Frontal cortex (tissue), 4 donors: ENCODE data around the gene ZNF496. TPM values are rescaled to one million over a fixed set of nuclear protein-coding genes. Genes with fewer than 3 reads are reported as not detected.
"Not testable (repeated sequence)": the region's sequence is repeated elsewhere in the genome, so short reads cannot be mapped to it uniquely, and the experiment has no call there.

Experiments
- DNase-seq, 2 donors: peaks; one replicate each; pipeline ENCODE4 v3.0.0; 2012; ENCODE audit warnings: low spot score in 2 of 2
- FAIRE-seq: peaks from 2 replicates; lab custom pipeline; 2012; peaks lifted over from hg19 to GRCh38; lab: Jason Lieb, UNC
- total RNA-seq: library from RNA; depleted of rRNA; stranded (reverse); fragments of >200 nt; gene quantifications from one replicate; pipeline ENCODE4 v1.2.3, GENCODE V29; 2014
- donor health status: control.
- donor health status: control.
- donor health status: control.

Gene ZNF496
- total RNA-seq, 1 donor from 2014 or later = 13.9 TPM

- FAIRE-seq = no peak
- no peak for DNase-seq
Measured at GRCh38 chr1:247360116-247360898, 28.6 kb upstream of the ZNF496 start.

DNA sequence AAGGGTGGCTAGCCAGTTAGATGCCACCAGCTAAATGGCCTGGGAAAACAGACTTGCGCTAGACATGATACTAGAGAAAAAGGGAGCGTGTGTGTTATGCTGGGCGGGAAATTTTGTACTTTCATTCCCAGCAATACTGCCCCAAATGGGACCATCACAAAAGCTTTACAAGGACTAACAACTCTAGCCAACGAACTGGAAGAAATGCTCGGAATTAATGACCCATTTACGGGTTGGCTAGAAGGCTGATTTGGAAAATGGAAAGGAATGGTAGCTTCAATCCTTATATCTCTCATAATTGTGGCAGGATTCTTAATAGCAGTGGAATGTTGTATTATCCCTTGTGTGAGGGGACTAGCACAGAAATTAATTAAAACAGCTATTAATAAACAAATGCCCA lies 27.9 kb upstream of the ZNF496 start:
- FAIRE-seq (no peak), DNase-seq (no peak)

- FAIRE-seq = no peak
Measured at GRCh38 chr1:247358920-247359319, 27.3 kb upstream of the ZNF496 start.

GRCh38 chr1:247357781-247358211 lies 26.1 kb upstream of the ZNF496 start:
- FAIRE-seq = no peak
- no peak for DNase-seq

More at GRCh38 chr1:247358920-247359319, 27.3 kb upstream of the ZNF496 start:
- no peak for DNase-seq

DNA sequence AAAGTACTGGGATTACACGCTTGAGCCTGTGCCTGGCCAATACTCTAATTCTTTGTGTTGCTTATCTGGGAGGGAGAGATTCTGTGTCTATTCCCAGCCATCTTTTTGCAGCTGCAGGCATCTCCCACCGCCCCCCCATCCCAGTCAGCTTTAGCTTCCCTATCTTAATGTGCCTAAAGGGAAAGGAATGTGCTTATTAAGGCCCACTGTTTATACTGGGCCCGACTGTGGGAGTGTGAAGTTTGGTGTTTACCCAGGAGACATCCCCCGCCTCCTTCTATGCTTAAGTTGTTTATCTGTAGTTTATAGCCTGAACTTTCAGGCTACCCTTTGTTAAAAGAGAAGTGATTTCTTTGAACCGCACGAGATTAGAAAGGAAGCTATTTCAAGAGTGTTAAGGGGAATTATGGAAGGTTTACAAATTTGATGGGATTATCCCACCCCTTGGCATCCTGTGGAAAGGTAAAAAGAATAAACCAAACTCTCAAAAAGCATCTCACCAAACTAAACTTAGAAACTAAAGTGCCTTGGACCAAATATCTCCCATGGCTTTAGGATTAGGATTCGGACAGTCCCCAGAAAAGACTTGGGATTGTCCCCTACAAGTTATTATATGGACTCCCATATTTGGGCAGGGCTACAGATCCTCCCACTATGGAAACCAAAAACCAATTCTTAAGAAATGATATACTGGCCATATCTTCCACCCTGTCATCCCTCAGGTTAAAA lies 25.5 kb upstream of the ZNF496 start:
- DNase-seq (no peak), FAIRE-seq (no peak)

GRCh38 chr1:247355160-247355559 lies 23.5 kb upstream of the ZNF496 start:
- not testable (repeated sequence) for FAIRE-seq, DNase-seq

- DNase-seq (no peak), FAIRE-seq (no peak)
Measured at GRCh38 chr1:247352175-247352574, 20.5 kb upstream of the ZNF496 start.

- no peak for DNase-seq
- no peak for FAIRE-seq
Measured at GRCh38 chr1:247350587-247350986, 18.9 kb upstream of the ZNF496 start.

- DNase-seq (no peak), FAIRE-seq (no peak)
Measured at GRCh38 chr1:247347477-247348222, 16.0 kb upstream of the ZNF496 start.

GRCh38 chr1:247345881-247346280 lies 14.2 kb upstream of the ZNF496 start:
- DNase-seq (no peak), FAIRE-seq (no peak)

DNA sequence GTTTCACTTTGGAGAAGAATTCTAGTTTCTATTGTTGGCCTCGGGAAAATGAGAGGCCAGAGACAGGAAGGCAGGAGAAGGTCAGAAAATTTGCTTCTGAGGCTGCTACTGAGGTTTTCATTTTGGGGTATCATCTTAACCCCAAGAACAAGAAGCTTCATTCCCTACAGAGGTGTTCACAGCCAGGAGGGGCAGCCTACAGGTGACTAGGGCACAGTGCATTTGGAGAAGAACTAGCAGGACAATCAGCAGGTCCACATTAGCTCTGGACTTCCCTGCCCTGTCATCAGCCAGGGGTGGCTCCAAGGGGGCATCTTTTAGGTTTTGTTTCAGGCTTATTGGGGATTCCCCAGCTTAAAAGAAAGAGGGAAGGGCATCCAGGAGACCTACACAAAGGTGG lies 12.1 kb upstream of the ZNF496 start:
- FAIRE-seq (no peak), DNase-seq (no peak)

GRCh38 chr1:247338723-247339275 lies 7.1 kb upstream of the ZNF496 start:
- DNase-seq = no peak
- FAIRE-seq = no peak

DNA sequence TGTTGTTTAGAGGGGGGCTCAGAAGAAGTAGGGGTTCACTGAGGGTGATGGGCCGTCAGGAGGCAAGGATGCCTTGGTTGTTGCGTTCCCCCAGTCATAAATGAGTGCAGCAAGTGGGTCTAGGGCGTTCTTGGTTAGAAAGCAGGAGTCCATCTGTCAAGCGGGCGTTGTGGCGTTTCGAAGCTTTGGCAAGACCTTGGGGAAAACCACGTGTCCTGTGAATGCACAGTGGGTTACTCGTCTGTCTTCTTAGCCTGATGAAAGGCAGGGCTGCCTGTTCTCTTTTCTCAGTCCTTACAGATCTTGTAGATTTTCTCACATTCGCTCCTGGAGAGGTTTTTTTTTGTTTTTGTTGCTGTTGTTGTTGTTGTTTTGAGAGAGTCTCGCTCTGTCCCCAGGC lies 6.3 kb upstream of the ZNF496 start:
- DNase-seq = no peak
- FAIRE-seq = no peak

DNA sequence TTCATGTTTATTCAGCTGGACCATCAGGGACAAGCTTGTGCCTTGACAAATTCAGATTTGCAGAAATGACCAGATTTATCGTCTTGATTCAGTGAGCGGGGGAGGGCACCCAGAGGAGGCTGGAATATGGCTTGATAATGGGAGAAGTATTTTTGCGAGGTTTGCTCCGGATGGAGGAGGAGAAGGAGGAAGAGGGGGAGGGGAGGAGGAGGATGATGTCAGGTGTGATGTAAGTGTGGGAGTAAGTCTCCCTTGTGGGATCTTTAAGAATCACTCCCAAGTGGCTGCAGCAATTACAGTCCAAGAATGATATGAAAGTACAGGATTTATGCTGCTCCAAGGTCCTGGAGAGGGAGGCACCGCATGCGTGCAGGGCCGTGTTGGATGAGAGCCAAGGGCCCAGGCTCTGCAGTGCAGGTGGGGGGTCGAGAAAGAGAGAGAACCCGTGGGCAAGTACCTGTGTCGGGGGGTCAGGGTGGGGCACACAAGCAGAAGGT lies 5.6 kb upstream of the ZNF496 start:
- FAIRE-seq (no peak), DNase-seq (no peak)

- DNase-seq (no peak), FAIRE-seq (no peak)
Measured at GRCh38 chr1:247336390-247336789, 4.7 kb upstream of the ZNF496 start.

DNA sequence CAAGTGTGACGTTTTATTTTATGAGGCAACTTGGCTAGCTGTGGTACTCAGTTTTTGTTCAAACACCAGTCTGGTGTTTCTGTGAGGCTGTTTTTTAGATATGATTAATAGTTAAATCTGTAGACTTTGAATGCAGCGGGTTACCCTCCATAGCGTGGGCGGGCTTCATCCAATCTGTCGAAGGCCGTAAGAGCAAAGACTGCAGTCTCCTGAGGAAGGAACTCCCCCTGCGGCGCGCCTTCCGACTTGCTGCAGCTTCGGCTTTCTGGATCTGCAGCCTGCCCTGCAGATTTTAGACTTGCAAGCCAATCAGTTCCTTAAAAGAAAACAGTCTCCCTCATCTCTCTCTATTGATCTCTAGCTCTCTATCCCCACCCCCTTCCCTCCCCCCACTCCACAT lies 4.2 kb upstream of the ZNF496 start:
- DNase-seq = no peak
- FAIRE-seq = no peak

DNA sequence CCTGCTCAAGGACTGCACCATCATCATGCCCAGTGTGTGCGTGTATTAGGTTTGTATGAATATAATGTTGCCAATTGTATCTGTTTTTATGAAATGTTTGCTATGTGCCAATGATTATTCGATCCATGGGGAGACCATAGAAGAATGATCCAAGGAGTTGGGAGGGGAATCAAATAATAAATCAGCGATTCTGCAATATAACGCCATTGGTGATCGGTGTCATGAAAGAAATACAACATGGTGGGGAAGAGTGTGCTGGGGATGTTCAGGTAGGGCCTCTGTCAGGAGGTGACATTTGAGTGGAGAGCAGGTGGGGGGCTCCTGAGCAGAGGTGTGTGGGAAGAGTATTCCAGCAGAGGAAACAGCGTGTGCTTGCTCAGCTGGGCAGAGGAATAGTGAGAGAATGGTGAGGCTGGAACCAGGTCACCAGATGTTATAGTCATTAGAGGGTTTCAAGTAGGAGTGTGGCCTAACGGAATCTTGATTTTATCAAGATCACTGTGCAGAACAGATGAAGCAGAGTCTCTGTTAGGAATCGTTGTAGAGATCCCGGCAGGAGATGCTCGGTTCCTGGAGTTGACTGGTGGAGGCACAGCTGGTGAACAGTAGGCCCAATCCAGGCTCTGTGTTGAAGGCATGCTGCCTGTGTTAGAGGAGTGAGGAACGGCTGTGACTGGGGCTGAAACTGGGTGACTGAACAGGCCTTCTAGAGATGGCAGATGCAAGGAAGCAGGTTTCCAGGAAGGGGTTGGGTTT lies 2.9 kb upstream of the ZNF496 start:
- DNase-seq (no peak), FAIRE-seq (no peak)

DNA sequence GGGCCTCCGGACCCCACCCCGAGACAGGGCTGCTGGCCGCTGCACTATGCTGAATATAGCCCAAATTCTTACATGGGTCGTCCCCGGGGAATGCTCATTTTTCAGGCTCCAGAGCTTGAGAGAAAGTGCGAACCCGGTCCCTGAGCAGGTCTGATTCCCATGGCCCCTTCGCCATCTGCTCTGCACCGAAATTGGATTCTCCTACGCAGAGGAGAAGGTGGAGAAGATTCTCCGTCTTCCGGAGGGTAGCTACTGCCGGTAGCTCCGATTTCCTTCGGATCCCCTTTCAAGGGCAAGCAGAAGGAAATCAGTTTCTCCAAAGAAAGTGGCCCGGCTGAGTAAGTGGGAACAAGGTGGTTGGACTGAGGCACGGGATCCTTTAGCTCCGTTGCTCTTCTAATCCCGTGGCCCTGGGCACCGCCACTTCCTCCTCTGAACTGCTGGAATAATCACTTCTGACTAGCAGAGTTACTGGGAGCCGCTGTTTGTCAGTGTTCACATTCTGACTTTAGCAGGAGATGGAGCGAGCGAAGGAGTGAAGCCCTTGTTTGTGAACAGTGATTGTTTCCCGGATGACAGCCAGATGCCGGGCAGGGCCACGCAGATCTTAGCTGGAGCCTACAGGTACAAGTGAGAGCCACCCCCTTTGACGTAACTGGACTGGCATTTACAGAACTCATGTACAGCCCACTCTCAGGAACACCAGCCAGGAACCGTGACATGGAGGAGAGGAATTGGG lies 1.1 kb upstream of the ZNF496 start:
- FAIRE-seq (no peak), DNase-seq (peak in 1 of 2 donors; percentile 42)

DNA sequence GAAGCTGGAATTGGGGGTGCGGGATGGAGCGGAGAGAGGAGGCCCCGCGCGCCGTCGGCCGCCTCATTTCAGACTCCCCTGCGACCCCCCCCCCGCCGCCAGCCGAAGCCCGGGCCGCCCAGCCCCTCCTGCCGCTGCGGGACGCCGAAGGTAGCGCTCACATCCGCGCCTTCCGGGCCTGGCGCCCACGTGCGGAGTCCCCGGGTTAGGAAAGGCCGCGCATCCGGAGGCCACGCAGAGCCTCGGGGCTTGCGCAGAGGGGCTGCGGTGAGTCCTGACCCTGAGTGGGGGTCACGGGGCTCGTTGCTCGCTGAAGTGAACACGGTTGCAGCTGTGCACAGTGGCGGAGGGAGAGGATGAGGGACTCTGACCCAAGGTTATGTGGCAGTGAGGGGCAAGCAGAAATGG lies 552 bp upstream of the ZNF496 start:
- DNase-seq = peak in 1 of 2 donors; percentile 52
- no peak for FAIRE-seq
